H54 (cell line): ENCODE results near the gene LZTR1.
A peak's percentile ranks its signal among the peaks of the same experiment; 100 is the strongest.

Experiments
- DNase-seq: peaks from one replicate; pipeline ENCODE4 v3.0.0; 2011; ENCODE audit warnings: low spot score, mixed read lengths; ENCODE audit not compliant: insufficient read length
- FAIRE-seq: peaks from 3 replicates; lab custom pipeline; 2011; peaks lifted over from hg19 to GRCh38; lab: Jason Lieb, UNC
- POLR2A ChIP-seq: IDR thresholded peaks from 2 replicates; pipeline ENCODE4 v1.6.1; 2011; ENCODE audit warnings: low read depth, mild to moderate bottlenecking, low read length

The LZTR1 gene

DNA sequence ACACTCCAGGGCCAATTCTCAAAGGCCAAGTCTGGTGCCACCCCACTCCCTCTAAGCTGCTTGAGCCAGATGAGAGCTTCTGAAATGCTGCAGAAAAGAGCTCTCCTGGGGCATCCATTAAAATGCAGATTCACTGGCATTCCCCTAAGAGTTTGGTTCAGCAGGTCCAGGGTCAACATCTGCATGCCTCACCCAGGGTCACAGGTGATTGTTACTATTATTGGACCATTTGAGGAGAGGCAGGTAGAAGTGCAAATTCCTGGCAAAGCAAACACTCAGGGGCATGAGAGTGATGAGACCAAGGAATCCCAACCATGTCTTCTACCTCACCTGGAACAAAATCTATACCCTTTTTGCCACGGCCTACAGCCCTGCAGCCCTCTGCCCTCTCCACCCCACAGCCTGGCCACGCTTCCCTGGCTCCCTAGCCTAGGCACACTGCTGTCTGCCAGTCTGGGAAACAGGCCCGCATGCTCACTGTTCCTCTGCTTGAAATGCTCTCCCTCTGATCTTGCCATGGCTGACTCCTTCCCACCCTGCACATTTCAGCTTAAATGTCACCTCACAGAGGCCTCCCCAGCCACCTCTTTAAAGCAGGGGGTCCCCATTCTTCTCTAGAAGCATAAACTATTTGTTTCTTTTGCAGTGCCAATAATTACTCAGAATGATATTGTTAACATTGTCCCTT is 28.5 kb downstream of the LZTR1 start:
- no peak for TF ChIP-seq POLR2A
- DNase-seq (no peak), FAIRE-seq (no peak)

DNA sequence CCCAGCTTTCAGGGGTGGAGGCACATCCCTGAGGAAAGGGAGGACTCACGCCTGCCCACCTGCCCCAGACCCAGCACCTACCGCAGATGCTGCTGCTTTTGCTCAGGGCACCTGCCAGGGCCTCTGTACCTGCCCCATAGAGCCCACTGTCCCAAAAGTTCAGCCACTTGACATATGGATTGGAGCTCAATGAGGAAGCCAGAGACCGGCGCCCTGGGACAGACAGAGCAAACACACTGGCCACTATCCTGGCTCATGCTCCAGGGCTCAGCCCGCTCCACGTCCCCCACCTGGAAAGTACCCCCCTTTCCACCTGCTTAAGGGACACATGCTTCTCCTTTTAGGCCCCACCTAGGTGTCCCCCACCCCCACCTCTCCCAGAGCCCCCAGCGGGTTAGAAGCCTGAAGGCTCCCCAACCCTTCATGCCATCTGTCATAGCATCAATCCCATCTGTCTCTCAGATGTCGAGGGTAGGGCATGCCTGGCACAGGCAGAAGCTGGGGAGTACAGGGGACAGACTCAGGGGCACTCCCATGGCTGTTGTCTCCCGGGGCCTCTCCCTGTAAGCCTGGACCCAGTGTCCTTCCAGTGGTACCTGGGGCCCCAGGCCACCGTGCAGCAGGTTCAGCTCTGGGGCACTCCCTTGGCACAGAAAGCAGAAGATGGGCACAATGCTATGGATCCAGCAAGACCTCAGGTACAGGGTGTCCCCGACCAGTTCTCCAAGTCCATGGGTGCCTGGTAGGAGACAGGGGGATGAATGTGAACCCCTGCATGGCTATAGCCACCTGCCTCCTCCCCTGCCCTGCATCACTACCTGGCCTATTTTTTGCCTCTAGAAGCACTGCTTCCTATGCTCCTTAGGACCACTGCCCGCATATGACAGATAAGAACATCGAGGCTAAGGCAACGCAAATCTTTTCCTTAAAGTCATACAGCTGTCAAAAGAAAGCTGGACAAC is 30.6 kb downstream of the LZTR1 start:
- FAIRE-seq (no peak), DNase-seq (no peak)
- no peak for TF ChIP-seq POLR2A

DNA sequence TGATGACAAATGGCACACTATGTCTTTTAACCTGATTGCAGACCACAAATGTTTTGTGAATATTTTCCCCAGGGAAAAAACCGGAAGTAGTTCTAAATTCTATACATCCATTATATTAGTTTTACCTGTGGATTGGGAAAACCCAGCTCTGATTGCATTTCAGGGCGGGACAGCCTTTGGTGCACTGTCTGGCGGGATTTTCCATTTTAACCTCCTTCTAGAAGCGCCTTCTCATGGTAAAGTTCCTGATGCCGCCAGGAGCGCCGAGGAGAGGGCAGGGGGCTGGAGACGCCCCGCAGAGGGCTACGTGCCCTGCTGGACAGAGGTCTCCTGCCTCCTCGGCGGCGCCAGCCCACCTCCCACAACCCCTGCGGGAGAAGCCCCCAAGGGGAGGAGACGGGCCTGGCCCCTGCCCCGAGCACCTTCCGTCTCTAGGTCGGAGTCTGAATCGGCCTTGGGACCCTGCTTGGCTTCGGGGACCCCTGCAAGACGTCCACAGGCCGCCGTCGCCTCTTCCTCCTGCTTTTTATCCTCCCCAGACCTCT is 31.6 kb downstream of the LZTR1 start:
- no peak for FAIRE-seq
- TF ChIP-seq POLR2A, result no peak
- DNase-seq, result no peak

DNA sequence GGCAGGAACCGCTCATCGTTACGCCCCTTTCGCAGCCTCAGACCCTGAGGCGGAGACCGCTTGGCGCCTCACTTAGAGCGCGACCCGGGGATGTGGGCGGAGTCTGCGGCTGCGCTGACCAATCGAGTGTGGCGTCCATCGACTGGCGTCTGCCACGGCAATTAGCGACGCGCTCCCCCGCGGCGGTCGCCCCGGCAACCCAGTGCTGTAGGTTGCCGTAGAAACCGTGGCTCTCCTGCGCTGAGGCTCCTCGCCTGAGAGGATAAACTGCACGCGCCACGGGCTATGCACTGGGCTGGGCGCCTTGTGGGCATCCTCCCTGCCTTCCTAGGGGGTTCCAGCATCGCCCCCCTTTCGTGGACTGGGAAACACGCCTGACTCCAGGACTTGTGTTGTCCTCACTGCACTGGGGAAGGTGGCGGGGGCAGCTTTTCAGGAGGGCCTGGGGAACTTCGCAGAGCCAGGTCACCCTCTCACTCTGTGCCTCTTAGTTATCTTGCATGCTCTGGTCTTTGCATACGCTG is 32.2 kb downstream of the LZTR1 start:
- no peak for FAIRE-seq
- peak; percentile 59 for DNase-seq
- TF ChIP-seq POLR2A, result peak; percentile 45; the same call in 1 of the 2 replicates

DNA sequence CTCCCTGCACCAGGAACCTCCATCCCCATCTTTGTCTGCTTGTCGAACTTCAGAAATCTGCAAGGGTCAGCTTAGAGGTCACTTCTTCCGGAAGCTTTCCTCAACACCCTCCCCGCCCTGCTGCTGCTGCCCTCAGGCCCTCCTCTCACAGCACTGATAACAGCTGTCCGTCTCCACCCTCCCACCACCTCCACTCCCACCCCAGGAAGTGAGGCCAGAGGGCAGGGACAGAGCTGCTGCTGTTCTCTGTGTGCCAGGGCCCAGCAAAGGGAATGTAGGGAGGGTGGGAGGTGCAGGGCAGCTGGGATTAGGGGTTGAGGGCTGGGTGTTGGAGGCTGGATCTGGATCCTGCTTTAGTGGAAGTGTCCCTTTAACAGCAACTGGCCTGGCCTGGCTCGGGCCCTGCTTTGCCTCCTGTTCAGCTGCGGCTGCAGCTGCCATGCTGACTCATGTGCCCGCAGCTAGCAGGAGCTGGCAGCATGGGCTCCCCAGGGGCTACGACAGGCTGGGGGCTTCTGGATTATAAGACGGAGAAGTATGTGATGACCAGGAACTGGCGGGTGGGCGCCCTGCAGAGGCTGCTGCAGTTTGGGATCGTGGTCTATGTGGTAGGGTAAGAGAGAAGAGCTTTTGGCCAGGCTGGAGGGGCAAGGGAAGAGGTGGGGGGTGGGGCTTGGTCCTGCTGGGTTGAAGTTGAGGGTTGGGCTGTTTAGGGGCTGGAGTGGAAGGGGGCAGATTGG is 32.8 kb downstream of the LZTR1 start, which contains the start of gene P2RX6:
Gene P2RX6 (plus strand): TSS at position 440 of the 740 bp plus-strand sequence. CDS start 10 bp downstream, at position 450.
- FAIRE-seq (no peak), DNase-seq (peak; percentile 26)

DNA sequence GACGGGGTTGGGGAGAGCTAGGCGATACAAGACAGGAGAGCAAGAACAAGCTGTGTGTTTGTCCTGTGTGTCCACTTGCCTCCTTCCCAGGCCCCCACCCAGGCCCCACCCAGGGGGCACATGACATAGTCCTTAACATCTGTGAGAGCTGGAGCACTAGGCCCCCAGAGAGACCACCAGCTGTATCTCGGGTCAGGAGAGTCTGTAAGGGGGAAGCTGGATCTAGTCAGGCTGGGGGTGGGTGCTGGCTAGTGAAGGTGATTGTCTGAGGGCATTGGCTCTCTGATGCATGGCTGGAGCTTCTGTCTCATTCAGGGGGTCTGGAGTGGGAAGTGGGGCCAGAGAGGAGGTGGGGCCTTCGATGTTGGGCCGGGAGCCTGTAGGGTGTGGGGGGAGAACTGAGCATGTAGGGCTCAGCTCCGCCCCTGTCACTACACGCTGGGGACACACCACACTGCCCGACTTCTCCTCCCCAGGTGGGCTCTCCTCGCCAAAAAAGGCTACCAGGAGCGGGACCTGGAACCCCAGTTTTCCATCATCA is 33.4 kb downstream of the LZTR1 start:
- TF ChIP-seq POLR2A, result no peak
- FAIRE-seq, result no peak
- DNase-seq, result no peak

More for the DNA sequence above, 32.8 kb downstream of the LZTR1 start, which contains the start of gene P2RX6:
- peak; percentile 44; the same call in 1 of the 2 replicates for TF ChIP-seq POLR2A

DNA sequence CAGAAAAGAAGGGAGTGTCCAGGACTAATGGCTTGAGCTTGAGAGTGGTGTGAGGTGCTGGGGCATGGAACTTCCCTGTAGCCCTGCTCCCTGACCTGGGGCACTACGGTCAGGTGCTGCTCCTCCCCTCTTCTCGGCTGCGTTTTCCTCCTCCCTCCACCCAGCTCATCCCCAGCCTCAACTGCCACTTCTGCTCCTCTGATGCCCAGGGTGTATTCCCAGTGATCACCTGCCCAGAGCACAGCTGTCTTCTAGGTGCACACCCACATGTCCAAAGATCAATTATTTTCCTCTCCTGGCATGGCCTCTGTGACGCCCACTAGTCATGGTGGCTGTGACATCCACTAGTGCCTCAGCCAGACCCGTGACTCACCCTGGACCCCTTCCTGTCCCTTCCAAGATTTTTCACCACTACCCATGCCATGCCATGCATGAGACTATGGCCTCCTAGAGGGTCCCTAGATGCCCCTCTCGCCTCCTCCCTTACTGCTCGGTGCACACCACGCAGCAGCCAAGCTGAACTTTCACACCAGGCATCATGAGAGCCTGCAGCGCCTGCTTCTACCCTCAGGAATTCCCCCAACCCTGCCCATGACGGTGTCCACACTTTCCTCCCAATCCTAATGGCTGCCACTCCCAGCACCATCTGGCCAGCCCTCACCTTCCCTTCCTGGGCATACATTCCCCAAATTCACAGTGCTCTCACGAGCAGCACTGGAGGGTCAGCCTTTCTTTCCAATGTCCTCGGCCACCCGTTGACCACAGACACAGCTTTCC is 34.7 kb downstream of the LZTR1 start:
- no peak for DNase-seq
- FAIRE-seq, result no peak
- no peak for TF ChIP-seq POLR2A

DNA sequence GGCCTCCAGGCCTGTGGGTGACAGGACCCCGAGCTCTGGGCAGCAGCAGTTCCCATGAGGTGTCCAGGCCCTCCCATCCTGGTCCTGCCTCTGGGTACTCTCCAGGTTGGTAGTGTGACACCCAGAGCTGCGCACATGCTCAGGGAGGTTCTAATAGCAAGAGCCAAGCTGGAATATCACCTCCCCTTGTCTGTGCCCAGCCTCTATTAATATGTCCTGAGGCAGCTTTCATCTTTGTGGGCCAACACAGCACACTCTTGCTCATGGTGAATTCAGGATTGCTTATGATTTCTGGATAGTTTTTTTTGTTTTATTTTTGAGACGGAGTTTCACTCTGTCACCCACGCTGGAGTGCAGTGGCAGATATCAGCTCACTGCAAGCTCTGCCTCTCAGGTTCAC is 36.2 kb downstream of the LZTR1 start:
- TF ChIP-seq POLR2A, result no peak
- FAIRE-seq, result no peak
- DNase-seq, result no peak

DNA sequence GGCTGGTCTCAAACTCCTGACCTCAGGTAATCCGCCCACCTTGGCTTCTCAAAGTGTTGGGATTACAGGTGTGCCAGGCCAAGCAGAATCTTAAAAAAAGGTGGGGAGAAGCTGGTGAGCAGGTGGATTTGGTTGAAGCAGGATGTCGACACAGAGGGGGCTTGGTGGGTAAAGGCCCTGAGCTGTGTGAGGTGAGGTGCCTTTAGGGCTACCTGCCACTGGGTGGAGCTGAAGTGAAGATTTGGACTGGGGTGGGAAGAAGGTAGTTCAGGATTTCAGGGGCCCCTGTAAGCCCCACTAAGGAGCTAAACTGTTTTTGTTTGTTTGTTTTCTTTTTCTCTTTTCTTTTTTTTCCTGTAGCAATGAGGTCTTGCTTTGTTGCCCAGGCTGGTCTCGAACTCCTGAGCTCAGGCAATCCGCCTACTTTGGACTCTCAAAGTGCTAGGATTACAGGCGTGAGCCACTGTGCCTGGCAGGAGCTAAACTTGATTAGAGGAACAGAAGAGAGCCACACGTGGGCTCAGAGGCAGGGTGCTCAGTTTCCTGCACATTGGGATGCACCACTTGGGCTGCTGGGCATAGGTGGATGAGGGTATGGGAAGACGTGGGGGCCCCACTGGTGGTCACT is 38.8 kb downstream of the LZTR1 start:
- TF ChIP-seq POLR2A, result no peak
- FAIRE-seq (no peak), DNase-seq (no peak)

DNA sequence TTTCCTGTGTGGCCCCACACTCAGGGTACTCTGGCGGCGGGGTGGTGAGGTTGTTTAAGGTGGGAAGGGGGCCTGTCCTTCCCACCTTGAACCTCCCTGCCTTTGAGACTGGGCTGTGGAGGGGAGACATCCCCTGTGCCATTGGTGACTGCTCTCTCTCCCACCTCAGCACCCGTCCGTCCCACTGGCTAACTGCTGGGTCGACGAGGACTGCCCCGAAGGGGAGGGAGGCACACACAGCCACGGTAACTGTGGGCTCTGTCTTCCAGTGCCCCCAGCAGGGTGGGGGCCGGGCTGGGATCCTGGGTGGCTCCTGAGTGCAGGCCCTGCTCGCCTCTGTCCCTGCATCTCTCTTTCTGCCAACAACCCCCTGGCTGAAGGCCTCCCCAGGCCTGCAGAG is 40.4 kb downstream of the LZTR1 start:
- TF ChIP-seq POLR2A, result no peak
- DNase-seq, result no peak
- FAIRE-seq, result no peak

DNA sequence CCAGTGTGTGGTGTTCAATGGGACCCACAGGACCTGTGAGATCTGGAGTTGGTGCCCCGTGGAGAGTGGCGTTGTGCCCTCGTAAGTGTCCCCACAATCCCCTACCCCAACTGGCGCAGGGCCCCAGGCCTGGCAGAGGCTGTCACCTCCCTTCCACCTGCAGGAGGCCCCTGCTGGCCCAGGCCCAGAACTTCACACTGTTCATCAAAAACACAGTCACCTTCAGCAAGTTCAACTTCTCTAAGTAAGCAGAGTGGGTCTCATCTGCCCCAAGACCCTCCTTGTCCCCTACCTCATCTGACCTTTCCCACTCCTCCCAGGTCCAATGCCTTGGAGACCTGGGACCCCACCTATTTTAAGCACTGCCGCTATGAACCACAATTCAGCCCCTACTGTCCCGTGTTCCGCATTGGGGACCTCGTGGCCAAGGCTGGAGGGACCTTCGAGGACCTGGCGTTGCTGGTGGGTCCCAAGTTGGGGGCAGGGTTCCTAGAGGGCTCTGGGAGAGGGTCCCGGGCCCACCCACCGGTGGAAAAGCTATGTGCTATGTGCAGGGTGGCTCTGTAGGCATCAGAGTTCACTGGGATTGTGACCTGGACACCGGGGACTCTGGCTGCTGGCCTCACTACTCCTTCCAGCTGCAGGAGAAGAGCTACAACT is 41.0 kb downstream of the LZTR1 start:
- no peak for FAIRE-seq
- no peak for TF ChIP-seq POLR2A
- DNase-seq, result no peak

DNA sequence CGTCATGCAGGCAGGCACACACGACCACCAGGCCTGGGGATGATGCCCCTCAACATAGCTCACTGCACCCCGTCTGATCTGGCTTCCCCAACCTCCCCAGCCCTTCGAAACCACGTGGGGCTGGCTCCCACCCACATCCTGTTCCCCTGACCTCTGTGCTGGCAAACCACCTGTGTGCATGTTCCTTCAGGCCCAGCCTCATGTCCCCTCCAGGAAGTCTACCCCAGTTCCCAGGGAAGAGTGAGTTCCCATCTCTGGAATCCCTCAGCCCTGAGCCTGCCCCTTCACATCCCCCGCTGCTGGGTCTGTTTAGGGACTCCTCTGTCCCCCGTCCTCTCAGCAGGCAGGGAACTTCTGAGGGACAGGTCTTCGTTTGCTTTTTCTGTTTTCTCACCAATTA is 43.2 kb downstream of the LZTR1 start:
- TF ChIP-seq POLR2A, result no peak
- FAIRE-seq (no peak), DNase-seq (no peak)
